Chondrocyte (in vitro differentiated cells): ENCODE data around the gene UCP2. TPM values are rescaled to one million over a fixed set of nuclear protein-coding genes. Genes with fewer than 3 reads are reported as not detected.

Experiments
- DNase-seq: peaks from one replicate; pipeline ENCODE4 v3.0.0; 2021; ENCODE audit warnings: mixed read lengths, low spot score
- H3K27ac Mint-ChIP-seq: one replicate; pipeline ENCODE4 v1.8.0; 2021; ENCODE audit warnings: mild to moderate bottlenecking, moderate library complexity, mixed read lengths; ENCODE audit not compliant: unreplicated experiment
- H3K27me3 Mint-ChIP-seq: 2 replicates; pipeline ENCODE4 v1.8.0; 2021; ENCODE audit warnings: low read depth, mixed read lengths
- H3K36me3 Mint-ChIP-seq: 2 replicates; pipeline ENCODE4 v1.8.0; 2021; ENCODE audit warnings: low read depth, mixed read lengths
- H3K4me1 Mint-ChIP-seq: 2 replicates; pipeline ENCODE4 v1.8.0; 2021; ENCODE audit warnings: low read depth, mild to moderate bottlenecking, mixed read lengths
- H3K4me3 Mint-ChIP-seq: one replicate; pipeline ENCODE4 v1.8.0; 2021; ENCODE audit warnings: mild to moderate bottlenecking, moderate library complexity, mixed read lengths; ENCODE audit not compliant: unreplicated experiment
- H3K9me3 Mint-ChIP-seq: 2 replicates; pipeline ENCODE4 v1.8.0; 2021; ENCODE audit warnings: low read depth, mixed read lengths
- total RNA-seq: library from RNA; stranded (reverse); gene quantifications from 3 replicates; pipeline ENCODE4 v1.2.1, GENCODE V29; 2021
- TF ChIP-seq, protein P1 (sequence below): fragments of 200-600 bp; sonication (generic); IDR thresholded peaks from 2 replicates; pipeline ENCODE4 v1.5.0; 2021; ENCODE audit warnings: antibody characterized with exemption, mild to moderate bottlenecking, moderate library complexity

Gene UCP2
- total RNA-seq, 1 donor from 2014 or later = 41.0 TPM

DNA sequence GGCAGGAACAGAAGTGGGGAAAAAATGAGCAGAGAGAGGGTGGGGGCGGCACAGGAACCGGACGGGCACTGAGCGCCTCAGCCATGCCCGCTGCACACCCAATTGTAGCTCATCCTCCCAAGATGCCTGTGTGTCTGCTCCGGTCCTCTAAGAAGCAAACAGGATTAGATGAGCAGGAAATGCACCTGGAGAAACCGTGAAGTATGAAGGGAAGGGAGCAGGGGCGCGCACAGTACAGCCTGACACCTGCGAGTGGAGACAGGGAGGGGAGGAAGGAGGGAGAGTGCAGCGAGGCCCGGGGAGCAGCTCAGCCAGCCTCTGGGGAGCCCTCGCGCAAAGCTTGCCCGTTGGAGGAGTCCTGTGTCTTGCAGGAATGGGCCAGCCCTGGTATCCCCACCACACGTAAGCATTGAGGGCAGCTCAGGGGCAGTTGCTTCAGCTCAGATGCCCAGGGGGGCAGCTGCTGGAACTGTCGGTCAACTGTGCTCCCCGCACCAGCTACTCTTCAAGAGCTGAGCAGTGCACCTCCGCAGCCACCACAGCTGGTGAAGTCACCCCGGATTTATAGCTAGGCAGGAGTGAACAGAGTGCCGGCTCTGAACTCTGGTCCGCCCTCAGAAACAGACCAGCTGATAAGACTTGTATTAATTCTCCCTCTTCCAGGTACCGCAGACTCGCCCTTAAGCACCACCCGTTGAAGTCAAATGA, 24.8 kb downstream of the UCP2 start:
- Mint-ChIP-seq H3K4me1 (peaks cover 11% of the 10 kb centered on the region), H3K36me3 (no peaks in the 10 kb centered on the region)

DNA sequence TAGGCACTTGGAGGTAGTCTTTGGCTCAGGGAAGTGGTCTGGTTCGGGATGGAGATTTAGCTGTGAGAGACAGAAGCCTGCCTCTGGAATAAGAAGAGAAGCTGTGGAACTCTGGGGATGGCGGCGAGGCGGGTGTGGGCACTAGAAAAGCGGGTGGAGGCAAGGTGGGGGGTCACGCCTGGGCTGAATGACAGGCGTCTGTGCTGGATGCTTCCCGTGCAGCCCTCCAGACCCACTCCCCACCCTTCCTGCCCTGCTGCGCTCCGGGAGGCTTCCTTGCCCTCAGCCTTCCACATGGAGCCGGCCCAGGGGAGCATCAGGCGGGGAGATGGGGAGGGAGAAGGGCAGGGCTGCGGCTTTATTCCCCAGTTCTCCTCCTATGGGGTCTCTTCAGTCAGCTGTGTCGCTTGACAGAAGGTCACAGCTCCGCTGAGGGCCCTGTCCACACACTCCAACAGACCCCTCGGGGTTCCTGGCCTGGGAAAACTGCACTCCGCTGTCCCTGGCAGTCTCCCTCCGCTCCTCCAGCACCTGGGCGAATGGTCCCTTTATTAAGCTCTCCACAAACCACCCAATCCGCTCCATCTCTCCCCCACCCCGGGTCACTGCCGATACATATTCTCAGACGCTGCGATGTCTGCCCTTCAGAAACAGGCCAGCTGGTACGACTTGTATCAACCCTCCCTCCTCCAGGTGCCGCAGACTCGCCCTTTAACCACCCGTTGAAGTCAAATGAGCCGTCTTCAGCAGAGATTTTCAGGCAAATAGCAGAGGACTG, 25.6 kb downstream of the UCP2 start:
- Mint-ChIP-seq H3K27me3 (no peaks in the 10 kb centered on the region), H3K9me3 (no peaks in the 10 kb centered on the region), H3K27ac (no peak overlapping the region), H3K4me3 (no peak overlapping the region), H3K36me3 (no peaks in the 10 kb centered on the region), H3K4me1 (peaks cover 11% of the 10 kb centered on the region)
- TF ChIP-seq, protein P1, sequence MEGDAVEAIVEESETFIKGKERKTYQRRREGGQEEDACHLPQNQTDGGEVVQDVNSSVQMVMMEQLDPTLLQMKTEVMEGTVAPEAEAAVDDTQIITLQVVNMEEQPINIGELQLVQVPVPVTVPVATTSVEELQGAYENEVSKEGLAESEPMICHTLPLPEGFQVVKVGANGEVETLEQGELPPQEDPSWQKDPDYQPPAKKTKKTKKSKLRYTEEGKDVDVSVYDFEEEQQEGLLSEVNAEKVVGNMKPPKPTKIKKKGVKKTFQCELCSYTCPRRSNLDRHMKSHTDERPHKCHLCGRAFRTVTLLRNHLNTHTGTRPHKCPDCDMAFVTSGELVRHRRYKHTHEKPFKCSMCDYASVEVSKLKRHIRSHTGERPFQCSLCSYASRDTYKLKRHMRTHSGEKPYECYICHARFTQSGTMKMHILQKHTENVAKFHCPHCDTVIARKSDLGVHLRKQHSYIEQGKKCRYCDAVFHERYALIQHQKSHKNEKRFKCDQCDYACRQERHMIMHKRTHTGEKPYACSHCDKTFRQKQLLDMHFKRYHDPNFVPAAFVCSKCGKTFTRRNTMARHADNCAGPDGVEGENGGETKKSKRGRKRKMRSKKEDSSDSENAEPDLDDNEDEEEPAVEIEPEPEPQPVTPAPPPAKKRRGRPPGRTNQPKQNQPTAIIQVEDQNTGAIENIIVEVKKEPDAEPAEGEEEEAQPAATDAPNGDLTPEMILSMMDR = no peak
- DNase-seq = no peak

More for the DNA sequence above, 24.8 kb downstream of the UCP2 start:
- no peak overlapping the region for H3K27ac Mint-ChIP-seq
- TF ChIP-seq, protein P1 = no peak
- no peaks in the 10 kb centered on the region for H3K27me3 Mint-ChIP-seq
- no peak for DNase-seq
- H3K9me3 Mint-ChIP-seq = no peaks in the 10 kb centered on the region
- H3K4me3 Mint-ChIP-seq = no peak overlapping the region

DNA sequence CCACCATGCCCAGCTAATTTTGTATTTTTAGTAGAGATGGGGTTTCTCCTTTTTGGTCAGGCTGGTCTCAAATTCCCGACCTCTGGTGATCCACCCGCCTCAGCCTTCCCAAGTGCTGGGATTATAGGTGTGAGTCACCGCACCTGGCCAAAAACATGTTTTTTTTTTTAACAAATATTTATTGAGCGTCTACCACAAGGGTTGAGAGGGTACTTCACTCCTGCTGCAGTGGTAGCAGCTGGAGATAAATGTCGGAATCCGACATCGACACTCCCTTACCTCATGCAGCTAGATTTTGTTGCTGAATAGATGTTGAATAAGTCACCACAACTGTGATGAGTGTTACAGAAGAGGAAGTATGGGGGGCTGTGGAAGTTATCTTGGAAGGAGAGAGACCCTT, 30.8 kb downstream of the UCP2 start:
- Mint-ChIP-seq H3K36me3 (peaks cover under 1% of the 10 kb centered on the region), H3K27me3 (no peaks in the 10 kb centered on the region), H3K4me1 (peaks cover 7% of the 10 kb centered on the region), H3K4me3 (no peak overlapping the region), H3K27ac (no peak overlapping the region), H3K9me3 (peaks cover 7% of the 10 kb centered on the region)
- no peak for DNase-seq
- TF ChIP-seq, protein P1 = no peak

DNA sequence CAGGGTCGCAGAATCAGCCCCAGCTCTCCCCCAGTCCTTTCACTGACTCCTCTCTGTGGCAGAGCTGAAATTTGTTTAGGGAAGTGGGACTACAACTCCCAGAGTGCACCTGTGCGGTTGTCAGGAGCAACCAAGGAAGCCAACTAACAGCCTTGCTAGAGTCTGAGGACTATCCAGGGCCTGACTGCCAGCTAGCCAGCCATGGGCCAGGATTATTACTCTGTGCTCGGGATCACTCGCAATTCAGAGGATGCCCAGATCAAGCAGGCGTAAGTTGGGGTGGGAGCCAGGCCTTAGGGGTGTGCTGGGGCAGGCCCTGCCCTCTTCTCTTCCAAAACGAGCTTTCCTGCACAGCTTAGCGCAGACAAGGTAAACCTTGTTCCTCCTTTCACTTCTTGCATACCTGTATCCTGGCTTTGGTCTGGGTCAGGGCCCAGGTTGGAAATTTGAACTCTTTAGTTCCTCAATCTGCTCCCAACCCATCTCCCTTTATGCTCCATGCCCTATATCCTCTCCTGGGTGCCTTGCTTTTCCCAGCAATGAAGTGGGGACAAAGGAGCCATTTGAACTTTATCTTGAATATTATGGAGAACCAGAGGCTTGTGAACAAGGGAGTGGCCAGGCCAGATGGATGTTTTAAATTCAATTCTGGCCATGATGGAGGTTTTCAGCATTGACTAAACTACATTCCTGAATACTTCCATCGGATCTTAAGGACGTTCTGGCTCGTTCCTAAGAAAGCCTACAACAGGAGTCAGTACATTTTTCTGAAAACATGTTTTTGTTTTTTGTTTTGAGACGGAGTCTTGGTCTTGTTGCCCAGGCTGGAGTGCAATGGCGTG, 31.6 kb downstream of the UCP2 start, which contains the start of gene DNAJB13:
Gene DNAJB13, plus strand, starts transcription at position 158 of the 842 bp plus-strand sequence. Its CDS starts 44 bp downstream, at position 202.
- TF ChIP-seq, protein P1 = no peak
- peaks cover 13% of the 10 kb centered on the region for H3K9me3 Mint-ChIP-seq
- H3K27me3 Mint-ChIP-seq = no peaks in the 10 kb centered on the region
- no peak for DNase-seq
- no peak within 1 kb of the TSS for H3K27ac Mint-ChIP-seq
- peaks cover 3% of the 10 kb centered on the region for H3K4me1 Mint-ChIP-seq
- no peak within 1 kb of the TSS for H3K4me3 Mint-ChIP-seq
- H3K36me3 Mint-ChIP-seq = peaks cover 1% of the 10 kb centered on the region

DNA sequence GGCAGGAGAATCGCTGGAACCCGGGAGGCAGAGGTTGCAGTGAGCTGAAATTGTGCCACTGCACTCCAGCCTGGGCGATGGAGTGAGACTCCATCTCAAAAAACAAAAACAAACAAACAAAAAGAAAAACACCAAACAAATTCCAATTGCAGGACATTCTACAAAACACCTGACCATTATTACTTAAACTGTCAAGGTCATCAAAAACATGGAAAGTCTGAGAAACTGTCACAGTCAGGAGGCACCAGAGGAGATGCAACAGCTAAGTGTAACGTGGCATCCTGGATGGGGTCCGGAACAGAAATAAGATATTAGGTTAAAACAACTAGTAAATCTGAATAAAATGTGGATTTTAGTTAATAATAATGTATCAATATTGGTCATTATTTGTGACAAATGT, 32.7 kb downstream of the UCP2 start:
- H3K4me3 Mint-ChIP-seq = no peak overlapping the region
- H3K4me1 Mint-ChIP-seq = no peaks in the 10 kb centered on the region
- no peaks in the 10 kb centered on the region for H3K27me3 Mint-ChIP-seq
- TF ChIP-seq, protein P1 = no peak
- H3K36me3 Mint-ChIP-seq = peaks cover 1% of the 10 kb centered on the region
- no peak overlapping the region for H3K27ac Mint-ChIP-seq
- no peak for DNase-seq
- H3K9me3 Mint-ChIP-seq = peaks cover 13% of the 10 kb centered on the region
